ENCODE results near the gene PIK3R5. TPM values are rescaled to one million over a fixed set of nuclear protein-coding genes. Genes with fewer than 3 reads are reported as not detected.

The PIK3R5 gene
- total and polyA plus RNA-seq, 8 donors = 0.69 to 6.8 (median 1.7) TPM

GRCh38 chr17:8905331-8905730, 60.2 kb downstream of the PIK3R5 start:
- DNase-seq = peak in 2 of 6 donors; percentile 4 to 8
- Histone ChIP-seq H3K4me1 (no peaks in the 10 kb centered on the region), H3K4me3 (no peak overlapping the region), H3K27ac (no peak overlapping the region), H3K27me3 (peaks cover 0 to 10% (median 0%) of the 10 kb centered on the region in 4 donors), H3K36me3 (no peaks in the 10 kb centered on the region), H3K9me3 (no peaks in the 10 kb centered on the region)
- no peak for FAIRE-seq
- intact Hi-C loops (cut with DNase I) = no loop called here
- 46 to 65% methylated on average over 7 of the region's 7 CpGs for WGBS, 2 donors
- no peak for TF ChIP-seq CTCF (IDR thresholded peaks at IDR 0.05)
- no peak for ATAC-seq

- FAIRE-seq (no peak), ATAC-seq (no peak), DNase-seq (peak in 1 of 6 donors; percentile 6)
- Histone ChIP-seq H3K4me1 (no peaks in the 10 kb centered on the region), H3K4me3 (no peak overlapping the region), H3K36me3 (no peaks in the 10 kb centered on the region), H3K27me3 (peaks cover 0 to 10% (median 0%) of the 10 kb centered on the region in 4 donors), H3K9me3 (no peaks in the 10 kb centered on the region), H3K27ac (no peak overlapping the region)
- no peak for TF ChIP-seq CTCF (IDR thresholded peaks at IDR 0.05)
- 61 to 76% methylated on average over 5 of the region's 5 CpGs for WGBS, 2 donors
- intact Hi-C loops (cut with DNase I) = no loop called here
These were observed 60.8 kb downstream of the PIK3R5 start for GRCh38 chr17:8904686-8905085.

GRCh38 chr17:8904201-8904600, 61.3 kb downstream of the PIK3R5 start:
- H3K27me3 ChIP-seq = peaks cover 0 to 10% (median 0%) of the 10 kb centered on the region in 4 donors
- no peaks in the 10 kb centered on the region for H3K4me1 ChIP-seq
- no peak for DNase-seq
- no peaks in the 10 kb centered on the region for H3K9me3 ChIP-seq
- no peak for FAIRE-seq
- WGBS, 2 donors = 21 to 24% methylated on average over 2 of the region's 2 CpGs
- H3K4me3 ChIP-seq = no peak overlapping the region
- H3K27ac ChIP-seq = no peak overlapping the region
- intact Hi-C loops (cut with DNase I) = no loop called here
- no peak for ATAC-seq
- TF ChIP-seq CTCF (IDR thresholded peaks at IDR 0.05) = no peak
- no peaks in the 10 kb centered on the region for H3K36me3 ChIP-seq

GRCh38 chr17:8900626-8901585, 64.6 kb downstream of the PIK3R5 start:
- 53 to 54% methylated on average over 15 of the region's 15 CpGs for WGBS, 2 donors
- Histone ChIP-seq H3K4me1 (no peaks in the 10 kb centered on the region), H3K9me3 (no peaks in the 10 kb centered on the region), H3K27ac (no peak overlapping the region), H3K36me3 (no peaks in the 10 kb centered on the region), H3K4me3 (no peak overlapping the region), H3K27me3 (peaks cover 0 to 10% (median 0%) of the 10 kb centered on the region in 4 donors)
- TF ChIP-seq CTCF (IDR thresholded peaks at IDR 0.05) = no peak
- intact Hi-C loops (cut with DNase I) = no loop called here
- FAIRE-seq (no peak), ATAC-seq (no peak), DNase-seq (peak in 1 of 6 donors; percentile 8)

GRCh38 chr17:8900207-8900606, 65.3 kb downstream of the PIK3R5 start:
- Histone ChIP-seq H3K4me3 (no peak overlapping the region), H3K27me3 (peaks cover 0 to 10% (median 0%) of the 10 kb centered on the region in 4 donors), H3K27ac (no peak overlapping the region), H3K4me1 (no peaks in the 10 kb centered on the region), H3K36me3 (no peaks in the 10 kb centered on the region), H3K9me3 (no peaks in the 10 kb centered on the region)
- no peak for ATAC-seq
- intact Hi-C loops (cut with DNase I) = no loop called here
- no peak for TF ChIP-seq CTCF (IDR thresholded peaks at IDR 0.05)
- WGBS, 2 donors = 61 to 65% methylated on average over 6 of the region's 6 CpGs
- no peak for DNase-seq
- no peak for FAIRE-seq

Measured in pancreas (tissue), 10 donors.